H9 (cell line): Measurements from ENCODE around the gene UNC5C. TPM values are rescaled to one million over a fixed set of nuclear protein-coding genes. Genes with fewer than 3 reads are reported as not detected.

Source experiments
- DNase-seq: peaks from one replicate; pipeline ENCODE4 v3.0.0-alpha.2; 2017
- H2AFZ ChIP-seq: one replicate; pipeline ENCODE4 v1.6.1; 2013; ENCODE audit warnings: mild to moderate bottlenecking, low read length, control low read depth, moderate library complexity
- H2AK5ac ChIP-seq: 2 replicates; pipeline ENCODE4 v1.6.1; 2013; ENCODE audit warnings: low read length, control low read depth, mixed read lengths; ENCODE audit not compliant: insufficient read length
- H2BK120ac ChIP-seq: one replicate; pipeline ENCODE4 v1.6.1; 2013; ENCODE audit warnings: low read depth, mild to moderate bottlenecking, low read length, control low read depth, inconsistent platforms; ENCODE audit not compliant: poor library complexity, severe bottlenecking
- H2BK12ac ChIP-seq: 2 replicates; pipeline ENCODE4 v1.6.1; 2013; ENCODE audit warnings: low read length, control low read depth, mixed read lengths, low read depth; ENCODE audit not compliant: insufficient read length
- H2BK15ac ChIP-seq: 2 replicates; pipeline ENCODE4 v1.6.1; 2013; ENCODE audit warnings: low read depth, low read length, control low read depth
- H2BK20ac ChIP-seq: one replicate; pipeline ENCODE4 v1.6.1; 2013; ENCODE audit warnings: low read depth, mild to moderate bottlenecking, low read length, control low read depth, inconsistent platforms; ENCODE audit not compliant: poor library complexity, severe bottlenecking
- H2BK5ac ChIP-seq: 2 replicates; pipeline ENCODE4 v1.6.1; 2013; ENCODE audit warnings: low read length, control low read depth, mixed read lengths; ENCODE audit not compliant: insufficient read length
- H3K14ac ChIP-seq: 2 replicates; pipeline ENCODE4 v1.6.1; 2013; ENCODE audit warnings: low read length, control low read depth; ENCODE audit not compliant: insufficient read depth
- H3K18ac ChIP-seq: 2 replicates; pipeline ENCODE4 v1.6.1; 2013; ENCODE audit warnings: low read depth, mild to moderate bottlenecking, mixed read lengths, low read length, control low read depth; ENCODE audit not compliant: insufficient read length
- H3K23ac ChIP-seq: 2 replicates; pipeline ENCODE4 v1.6.1; 2013; ENCODE audit warnings: low read length, control low read depth, mixed read lengths, low read depth; ENCODE audit not compliant: insufficient read length
- H3K23me2 ChIP-seq: 2 replicates; pipeline ENCODE4 v1.6.1; 2013; ENCODE audit warnings: low read depth, mild to moderate bottlenecking, mixed read lengths, low read length, control low read depth; ENCODE audit not compliant: insufficient read length, poor library complexity, severe bottlenecking
- H3K27ac ChIP-seq: 2 replicates; pipeline ENCODE4 v1.5.1; 2013; ENCODE audit warnings: low read length, control low read depth, mixed read lengths, low read depth; ENCODE audit not compliant: insufficient read length
- H3K27me3 ChIP-seq: 2 replicates; pipeline ENCODE4 v1.6.1; 2013; ENCODE audit warnings: low read length, control low read depth, inconsistent platforms; ENCODE audit not compliant: insufficient read depth
- H3K4ac ChIP-seq: 2 replicates; pipeline ENCODE4 v1.6.1; 2013; ENCODE audit warnings: low read depth, mild to moderate bottlenecking, control low read depth, inconsistent platforms, low read length, moderate library complexity
- H3K4me1 ChIP-seq: 2 replicates; pipeline ENCODE4 v1.6.1; 2013; ENCODE audit warnings: low read length, control low read depth, inconsistent platforms; ENCODE audit not compliant: insufficient read depth
- H3K4me2 ChIP-seq: 2 replicates; pipeline ENCODE4 v1.6.1; 2013; ENCODE audit warnings: low read length, control low read depth, mixed read lengths; ENCODE audit not compliant: insufficient read length, insufficient read depth
- H3K56ac ChIP-seq: 2 replicates; pipeline ENCODE4 v1.6.1; 2013; ENCODE audit warnings: low read depth, mild to moderate bottlenecking, mixed read lengths, low read length, control low read depth; ENCODE audit not compliant: insufficient read length
- H3K79me1 ChIP-seq: 2 replicates; pipeline ENCODE4 v1.6.1; 2013; ENCODE audit warnings: low read depth, mild to moderate bottlenecking, moderate library complexity, low read length, control low read depth, inconsistent platforms; ENCODE audit not compliant: insufficient read depth, poor library complexity, severe bottlenecking
- H3K79me2 ChIP-seq: 2 replicates; pipeline ENCODE4 v1.6.1; 2013; ENCODE audit warnings: low read length, control low read depth, inconsistent platforms; ENCODE audit not compliant: insufficient read depth
- H3K9ac ChIP-seq: 2 replicates; pipeline ENCODE4 v1.6.1; 2013; ENCODE audit warnings: low read length, control low read depth, mixed read lengths; ENCODE audit not compliant: insufficient read length; ENCODE audit errors: extremely low read depth
- H3K9me3 ChIP-seq: one replicate; pipeline ENCODE4 v1.6.1; 2013; ENCODE audit warnings: low read depth, low read length, inconsistent platforms; ENCODE audit not compliant: control insufficient read depth
- H3T11ph ChIP-seq: one replicate; pipeline ENCODE4 v1.6.1; 2013; ENCODE audit warnings: mild to moderate bottlenecking, low read length, control low read depth, inconsistent platforms
- H4K20me1 ChIP-seq: one replicate; pipeline ENCODE4 v1.6.1; 2013; ENCODE audit not compliant: control insufficient read depth, insufficient read length, insufficient read depth
- H4K5ac ChIP-seq: 2 replicates; pipeline ENCODE4 v1.6.1; 2013; ENCODE audit warnings: low read depth, mild to moderate bottlenecking, mixed read lengths, low read length, control low read depth; ENCODE audit not compliant: insufficient read length
- H4K8ac ChIP-seq: replicated peaks from 2 replicates; pipeline ENCODE4 v1.6.1; 2013; ENCODE audit warnings: low read length, control low read depth, mixed read lengths, low read depth; ENCODE audit not compliant: insufficient read length
- H4K91ac ChIP-seq: 2 replicates; pipeline ENCODE4 v1.6.1; 2013; ENCODE audit warnings: low read depth, mild to moderate bottlenecking, moderate library complexity, mixed read lengths, low read length, control low read depth; ENCODE audit not compliant: insufficient read length
- H3K27ac Mint-ChIP-seq, 3 experiments: 2 replicates in 2 of 3; 3 replicates in 1 of 3; pipeline ENCODE4 v1.8.0; 2020 to 2021; ENCODE audit warnings: mixed read lengths in 3 of 3, mild to moderate bottlenecking in 1 of 3, moderate library complexity in 1 of 3
- H3K27me3 Mint-ChIP-seq: 2 replicates; pipeline ENCODE4 v1.8.0; 2021; ENCODE audit warnings: low read depth, mild to moderate bottlenecking, moderate library complexity, mixed read lengths
- H3K36me3 Mint-ChIP-seq, 3 experiments: 2 replicates in 2 of 3; 3 replicates in 1 of 3; pipeline ENCODE4 v1.8.0; 2020 to 2021; ENCODE audit warnings: low read depth in 3 of 3, mixed read lengths in 3 of 3; ENCODE audit not compliant: insufficient read depth in 1 of 3
- H3K4me1 Mint-ChIP-seq, 2 experiments: 2 replicates each; pipeline ENCODE4 v1.8.0; 2020; ENCODE audit warnings: mixed read lengths in 2 of 2
- H3K4me3 Mint-ChIP-seq, 2 experiments: 2 replicates in 1 of 2; 3 replicates in 1 of 2; pipeline ENCODE4 v1.8.0; 2020 to 2021; ENCODE audit warnings: mild to moderate bottlenecking in 2 of 2, mixed read lengths in 2 of 2, moderate library complexity in 1 of 2
- H3K9me3 Mint-ChIP-seq, 2 experiments: 2 replicates in 1 of 2; 3 replicates in 1 of 2; pipeline ENCODE4 v1.8.0; 2020; ENCODE audit warnings: mild to moderate bottlenecking in 2 of 2, mixed read lengths in 2 of 2, moderate library complexity in 1 of 2
- WGBS: extraction: QIAGEN DNeasy Blood & Tissue Kit; methylation state at CpG from one replicate; pipeline ENCODE4 v1.1.7; 2013; ENCODE audit warnings: missing lambda C conversion rate, low lambda C conversion rate, mixed read lengths; ENCODE audit not compliant: insufficient read length; ENCODE audit errors: extremely low coverage; 5-methylcytosine and 5-hydroxymethylcytosine counted together
- total RNA-seq: library from RNA; stranded (reverse); gene quantifications from 2 replicates; pipeline ENCODE4 v1.2.1, GENCODE V29; 2021
- TF ChIP-seq, protein P1 (sequence below): fragments of 200-600 bp; sonication (generic); conservative IDR thresholded peaks from 3 replicates; pipeline ENCODE4 v1.8.0; 2021; ENCODE audit warnings: antibody characterized with exemption, mild to moderate bottlenecking

Gene UNC5C
- total RNA-seq, 1 experiment from 2014 or later = not detected

DNA sequence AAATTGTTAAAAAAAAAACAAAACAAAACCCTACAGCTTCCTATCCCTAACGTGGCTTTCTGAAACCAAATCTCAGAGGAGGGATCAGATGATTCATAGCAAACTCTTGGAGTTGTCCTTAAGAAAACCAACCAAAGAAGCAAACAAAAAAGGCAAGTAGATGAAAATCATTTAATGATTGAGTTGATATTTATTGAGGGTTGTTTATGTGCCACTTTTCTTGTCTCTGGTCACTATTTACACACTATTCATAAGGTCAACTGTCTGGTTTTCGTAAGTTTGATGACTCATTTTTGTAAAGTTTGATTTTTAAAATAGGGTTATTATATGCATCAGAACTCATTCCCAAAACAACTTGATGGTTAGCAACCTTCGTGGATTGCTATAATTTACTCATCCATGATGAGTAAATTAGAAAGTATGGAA, 133.4 kb downstream of the UNC5C start:
- Mint-ChIP-seq H3K36me3 (no peaks in the 10 kb centered on the region), H3K9me3 (no peaks in the 10 kb centered on the region), H3K4me3 (no peak overlapping the region), H3K27ac (no peak overlapping the region), H3K27me3 (peaks cover 4% of the 10 kb centered on the region; the same call in 1 of the 2 replicates), H3K4me1 (peaks cover 2 to 3% of the 10 kb centered on the region in 2 experiments; a peak in 3 of 4 replicates)
- Histone ChIP-seq H2BK20ac (no peak overlapping the region), H2BK120ac (no peak overlapping the region), H3K27me3 (no peaks in the 10 kb centered on the region), H2BK5ac (no peak overlapping the region), H2BK15ac (no peak overlapping the region), H4K20me1 (no peaks in the 10 kb centered on the region), H3K79me1 (no peaks in the 10 kb centered on the region), H3K56ac (no peak overlapping the region), H4K91ac (no peak overlapping the region), H2BK12ac (no peak overlapping the region), H3K79me2 (no peaks in the 10 kb centered on the region), H2AFZ (no peak overlapping the region), H3K4me2 (no peak overlapping the region), H3T11ph (no peak overlapping the region), H4K8ac (no peak overlapping the region), H3K4ac (no peak overlapping the region), H3K14ac (no peak overlapping the region), H3K4me1 (no peaks in the 10 kb centered on the region), H3K9me3 (no peaks in the 10 kb centered on the region), H3K23ac (no peak overlapping the region), H3K18ac (no peak overlapping the region), H3K9ac (no peak overlapping the region), H2AK5ac (no peak overlapping the region), H4K5ac (no peak overlapping the region), H3K27ac (no peak overlapping the region), H3K23me2 (no peaks in the 10 kb centered on the region)
- TF ChIP-seq, protein P1, sequence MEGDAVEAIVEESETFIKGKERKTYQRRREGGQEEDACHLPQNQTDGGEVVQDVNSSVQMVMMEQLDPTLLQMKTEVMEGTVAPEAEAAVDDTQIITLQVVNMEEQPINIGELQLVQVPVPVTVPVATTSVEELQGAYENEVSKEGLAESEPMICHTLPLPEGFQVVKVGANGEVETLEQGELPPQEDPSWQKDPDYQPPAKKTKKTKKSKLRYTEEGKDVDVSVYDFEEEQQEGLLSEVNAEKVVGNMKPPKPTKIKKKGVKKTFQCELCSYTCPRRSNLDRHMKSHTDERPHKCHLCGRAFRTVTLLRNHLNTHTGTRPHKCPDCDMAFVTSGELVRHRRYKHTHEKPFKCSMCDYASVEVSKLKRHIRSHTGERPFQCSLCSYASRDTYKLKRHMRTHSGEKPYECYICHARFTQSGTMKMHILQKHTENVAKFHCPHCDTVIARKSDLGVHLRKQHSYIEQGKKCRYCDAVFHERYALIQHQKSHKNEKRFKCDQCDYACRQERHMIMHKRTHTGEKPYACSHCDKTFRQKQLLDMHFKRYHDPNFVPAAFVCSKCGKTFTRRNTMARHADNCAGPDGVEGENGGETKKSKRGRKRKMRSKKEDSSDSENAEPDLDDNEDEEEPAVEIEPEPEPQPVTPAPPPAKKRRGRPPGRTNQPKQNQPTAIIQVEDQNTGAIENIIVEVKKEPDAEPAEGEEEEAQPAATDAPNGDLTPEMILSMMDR = no peak
- no peak for DNase-seq
- no CpG with 5 or more reads among the region's 3 CpGs for WGBS
